GM10248 (cell line): ENCODE data around the gene RTP1.

Experiments
- CTCF ChIA-PET: fragments of 300-600 bp; sonication (Branson Sonifier 250); formaldehyde crosslinking; extraction: SDS; loops from one replicate; lab custom pipeline; 2021; ENCODE audit warnings: antibody characterized with exemption; lab: Yijun Ruan, JAX
- POLR2A ChIA-PET: fragments of 350-650 bp; sonication (Branson Sonifier 250); formaldehyde crosslinking; extraction: SDS; loops from one replicate; lab custom pipeline; 2020; ENCODE audit warnings: antibody characterized with exemption; lab: Yijun Ruan, JAX
- DNase-seq: peaks from one replicate; pipeline ENCODE4 v3.0.0; 2012; ENCODE audit errors: extremely low spot score
- TF ChIP-seq, protein P1 (sequence below): IDR thresholded peaks from 2 replicates; pipeline ENCODE4 v1.5.1; 2012; ENCODE audit warnings: mild to moderate bottlenecking, low read depth; ENCODE audit errors: extremely low read depth, missing control alignments, control extremely low read depth

RTP1 gene, protein sequence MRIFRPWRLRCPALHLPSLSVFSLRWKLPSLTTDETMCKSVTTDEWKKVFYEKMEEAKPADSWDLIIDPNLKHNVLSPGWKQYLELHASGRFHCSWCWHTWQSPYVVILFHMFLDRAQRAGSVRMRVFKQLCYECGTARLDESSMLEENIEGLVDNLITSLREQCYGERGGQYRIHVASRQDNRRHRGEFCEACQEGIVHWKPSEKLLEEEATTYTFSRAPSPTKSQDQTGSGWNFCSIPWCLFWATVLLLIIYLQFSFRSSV

GRCh38 chr3:187197335-187197649, at the start of gene RTP1:
TSS of gene RTP1 (plus strand) at chr3:187197486. CDS start at chr3:187197516, 30 bp downstream.
- TF ChIP-seq, protein P1, sequence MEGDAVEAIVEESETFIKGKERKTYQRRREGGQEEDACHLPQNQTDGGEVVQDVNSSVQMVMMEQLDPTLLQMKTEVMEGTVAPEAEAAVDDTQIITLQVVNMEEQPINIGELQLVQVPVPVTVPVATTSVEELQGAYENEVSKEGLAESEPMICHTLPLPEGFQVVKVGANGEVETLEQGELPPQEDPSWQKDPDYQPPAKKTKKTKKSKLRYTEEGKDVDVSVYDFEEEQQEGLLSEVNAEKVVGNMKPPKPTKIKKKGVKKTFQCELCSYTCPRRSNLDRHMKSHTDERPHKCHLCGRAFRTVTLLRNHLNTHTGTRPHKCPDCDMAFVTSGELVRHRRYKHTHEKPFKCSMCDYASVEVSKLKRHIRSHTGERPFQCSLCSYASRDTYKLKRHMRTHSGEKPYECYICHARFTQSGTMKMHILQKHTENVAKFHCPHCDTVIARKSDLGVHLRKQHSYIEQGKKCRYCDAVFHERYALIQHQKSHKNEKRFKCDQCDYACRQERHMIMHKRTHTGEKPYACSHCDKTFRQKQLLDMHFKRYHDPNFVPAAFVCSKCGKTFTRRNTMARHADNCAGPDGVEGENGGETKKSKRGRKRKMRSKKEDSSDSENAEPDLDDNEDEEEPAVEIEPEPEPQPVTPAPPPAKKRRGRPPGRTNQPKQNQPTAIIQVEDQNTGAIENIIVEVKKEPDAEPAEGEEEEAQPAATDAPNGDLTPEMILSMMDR: no peak
- ChIA-PET CTCF (no interaction called here), POLR2A (no interaction called here)
- DNase-seq: no peak

DNA sequence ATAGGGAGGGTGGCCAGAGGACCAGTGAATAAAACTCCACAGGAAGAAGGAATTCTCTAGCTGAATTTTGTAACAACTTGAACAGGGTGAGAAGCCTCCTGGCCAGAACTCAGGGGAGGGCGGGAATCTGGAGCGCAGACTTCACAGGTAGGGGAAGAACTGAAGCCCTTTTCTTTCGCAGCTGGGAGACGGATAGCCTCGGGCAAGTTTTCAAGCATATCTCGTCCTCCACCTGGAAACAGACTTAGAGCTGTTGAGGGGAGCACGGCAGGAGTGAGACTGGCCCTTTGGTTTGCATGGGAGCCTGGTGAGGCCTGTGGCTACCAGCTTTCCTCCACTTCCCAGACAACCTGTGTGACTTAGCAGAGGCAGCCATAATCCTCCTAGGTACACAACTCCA, 47.1 kb upstream of the RTP1 start:
- ChIA-PET POLR2A (no interaction called here), CTCF (interaction anchor here (0.7 to 5.3 kb wide), 30 partner anchors 10 to 352 kb away, joined by 3 to 73 read pairs (median 4); partner anchors contain the start of gene RPL39L)
- TF ChIP-seq, protein P1: no peak
- no peak for DNase-seq

DNA sequence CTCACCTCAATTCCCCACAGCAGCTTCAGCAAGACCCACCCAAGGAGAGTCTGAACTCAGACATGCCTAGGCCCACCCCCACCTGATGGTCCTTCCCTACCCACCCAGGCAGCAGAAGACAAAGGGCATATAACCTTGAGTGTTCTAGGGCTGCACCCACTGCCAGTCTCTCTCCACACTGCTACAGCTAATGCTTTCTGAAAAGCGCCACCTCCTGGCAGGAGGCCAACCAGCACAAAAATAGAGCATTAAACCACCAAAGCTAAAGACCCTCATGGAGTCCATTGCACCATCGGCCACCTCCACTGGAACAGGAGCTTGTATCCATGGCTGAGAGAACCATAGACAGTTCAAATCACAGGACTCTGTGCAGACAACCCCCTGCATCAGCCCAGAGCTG, 46.7 kb upstream of the RTP1 start:
- DNase-seq: no peak
- ChIA-PET CTCF (interaction anchor here (0.7 to 5.3 kb wide), 30 partner anchors 10 to 352 kb away, joined by 3 to 73 read pairs (median 4); partner anchors contain the start of gene RPL39L), POLR2A (no interaction called here)
- TF ChIP-seq, protein P1: peak; percentile 54

- POLR2A ChIA-PET: no interaction called here
Measured at GRCh38 chr3:187161556-187161955, 35.7 kb upstream of the RTP1 start.

DNA sequence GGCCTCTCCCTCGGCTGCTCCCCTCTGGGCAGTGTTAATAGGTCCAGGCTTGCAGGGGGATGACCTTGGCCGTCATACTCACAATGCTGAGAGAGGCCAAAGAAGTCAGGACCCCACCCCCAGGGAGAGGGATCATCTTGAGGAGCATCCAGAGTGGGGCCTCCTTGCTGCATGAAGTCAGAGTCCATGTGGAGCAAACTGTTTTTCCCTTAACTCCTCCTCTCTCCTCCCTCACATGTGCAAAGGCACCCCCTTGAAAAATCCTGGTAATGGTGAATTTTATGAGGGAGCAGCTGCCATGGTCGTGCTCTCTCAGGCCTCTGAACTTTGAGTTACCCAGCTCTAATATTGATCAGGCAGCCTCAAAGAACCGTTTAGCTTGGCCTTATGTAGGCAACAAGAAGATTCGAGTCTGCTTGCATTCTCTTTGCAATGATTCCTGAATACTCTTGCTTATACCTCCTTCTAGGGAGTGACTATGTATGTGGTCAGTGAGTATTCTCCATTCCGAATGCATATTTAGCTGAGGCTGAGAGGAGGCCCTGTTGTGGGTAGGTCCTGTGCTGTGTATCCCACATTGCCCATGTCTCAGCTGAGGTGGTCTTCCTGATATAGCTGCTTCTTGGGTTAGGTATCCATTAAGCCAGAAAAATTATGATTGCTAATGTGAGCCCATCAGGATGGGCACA, 34.9 kb upstream of the RTP1 start:
- ChIA-PET POLR2A (interaction anchor here (0.9 kb wide), 1 partner anchor 379 kb away, joined by 3 read pairs; the partner anchor contains the start of gene EIF4A2), CTCF (interaction anchor here (1.1 to 5.0 kb wide), 7 partner anchors 12 to 1177 kb away, joined by 3 to 104 read pairs (median 7); partner anchors contain the start of gene RPL39L)
- DNase-seq: no peak
- TF ChIP-seq, protein P1: no peak

More at GRCh38 chr3:187161556-187161955, 35.7 kb upstream of the RTP1 start:
- DNase-seq: no peak
- TF ChIP-seq, protein P1: no peak
- CTCF ChIA-PET: interaction anchor here (4.4 kb wide), 1 partner anchor 313 kb away, joined by 23 read pairs; no protein-coding TSS in a partner anchor

- DNase-seq: peak; percentile 51
- ChIA-PET POLR2A (interaction anchor here (0.6 kb wide), 1 partner anchor 82 kb away, joined by 5 read pairs; no protein-coding TSS in a partner anchor), CTCF (interaction anchor here (0.7 to 5.0 kb wide), 48 partner anchors 9 to 554 kb away, joined by 3 to 104 read pairs (median 4); partner anchors contain the start of gene RPL39L)
- TF ChIP-seq, protein P1: peak; percentile 47
Measured at GRCh38 chr3:187165144-187165543, 32.1 kb upstream of the RTP1 start.
